Measurements from ENCODE around the gene PTPRN2. TPM values are rescaled to one million over a fixed set of nuclear protein-coding genes. Genes with fewer than 3 reads are reported as not detected.

Gene PTPRN2
- total RNA-seq, 1 experiment from 2014 or later: 2.1 TPM

DNA sequence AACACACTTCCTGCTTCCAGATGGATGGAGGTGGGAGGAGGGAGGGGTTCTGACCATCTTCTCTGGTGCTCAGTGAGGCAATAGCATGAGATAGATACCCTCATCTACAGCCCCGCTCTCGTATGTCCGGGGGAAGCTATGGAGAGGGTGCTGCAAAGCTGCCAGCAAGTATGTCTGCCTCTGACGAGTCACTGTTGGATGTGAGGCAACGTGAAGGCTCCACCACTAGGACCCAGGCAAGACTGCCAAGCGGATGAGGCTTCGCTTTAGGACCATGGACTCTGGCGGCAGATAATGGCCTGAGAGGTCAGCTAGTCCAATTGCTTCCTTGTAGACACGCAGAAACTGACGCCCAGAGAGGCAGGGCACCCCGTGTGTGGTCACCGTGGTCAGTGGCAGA lies 601.6 kb downstream of the PTPRN2 start:
- ChIA-PET POLR2A (no interaction called here), RAD21 (ENCODE audit: low non-redundant PET in 1 of 2, low total read pairs in 2 of 2, uncharacterized antibody in 2 of 2, unreplicated experiment in 2 of 2) (no interaction called here), CTCF (no interaction called here)
- Histone ChIP-seq H3K9me2 (ENCODE audit: insufficient read depth) (no peaks in the 10 kb centered on the region), H3K4me2 (ENCODE audit: low read length) (no peak overlapping the region), H3K79me2 (ENCODE audit: insufficient read depth, low read length) (no peaks in the 10 kb centered on the region), H3K36me3 (ENCODE audit: control insufficient read depth in 1 of 2, insufficient read depth in 2 of 2, low read length in 2 of 2) (no peaks in the 10 kb centered on the region), H3K4me3 (replicated peaks in 1 of 2; ENCODE audit: low read depth in 1 of 2, low read length in 2 of 2) (no peak overlapping the region), H3K9ac (ENCODE audit: low read length) (no peak overlapping the region), H3K27ac (ENCODE audit: low read depth, low read length) (no peak overlapping the region), H3K9me3 (ENCODE audit: control insufficient read depth in 1 of 2, insufficient read depth in 1 of 2, low read depth in 1 of 2, low read length in 2 of 2) (no peaks in the 10 kb centered on the region), H3K4me1 (ENCODE audit: control insufficient read depth in 1 of 2, insufficient read depth in 2 of 2, low read length in 2 of 2) (no peaks in the 10 kb centered on the region), H2AFZ (ENCODE audit: low read depth, low read length, poor library complexity, severe bottlenecking) (no peak overlapping the region), H3K27me3 (ENCODE audit: insufficient read depth, low read length) (peaks cover 6% of the 10 kb centered on the region; the same call in 1 of the 2 replicates), H4K20me1 (ENCODE audit: insufficient read depth) (no peaks in the 10 kb centered on the region)
- ATAC-seq (no peak), DNase-seq (ENCODE audit: low read depth, low spot score) (no peak)
- intact Hi-C loops (cut with micrococcal nuclease): no loop called here
- no TSS peak for BruUV-seq (replicated peaks)
- no peak for TF ChIP-seq ZFX (IDR thresholded peaks at IDR 0.05)
- no peak for TF ChIP-seq ZNF274 (IDR thresholded peaks at IDR 0.05; ENCODE audit: low read depth, low read length)
- TF ChIP-seq SRF (IDR thresholded peaks at IDR 0.05; ENCODE audit: low read depth): no peak
- no peak for TF ChIP-seq ELF1 (IDR thresholded peaks at IDR 0.05; ENCODE audit: borderline replicate concordance, low read depth)
- TF ChIP-seq EGR1 (IDR thresholded peaks at IDR 0.05; ENCODE audit: low read depth): no peak
- TF ChIP-seq SP1 (IDR thresholded peaks at IDR 0.05; ENCODE audit: low read depth): no peak
- TF ChIP-seq, protein P1, sequence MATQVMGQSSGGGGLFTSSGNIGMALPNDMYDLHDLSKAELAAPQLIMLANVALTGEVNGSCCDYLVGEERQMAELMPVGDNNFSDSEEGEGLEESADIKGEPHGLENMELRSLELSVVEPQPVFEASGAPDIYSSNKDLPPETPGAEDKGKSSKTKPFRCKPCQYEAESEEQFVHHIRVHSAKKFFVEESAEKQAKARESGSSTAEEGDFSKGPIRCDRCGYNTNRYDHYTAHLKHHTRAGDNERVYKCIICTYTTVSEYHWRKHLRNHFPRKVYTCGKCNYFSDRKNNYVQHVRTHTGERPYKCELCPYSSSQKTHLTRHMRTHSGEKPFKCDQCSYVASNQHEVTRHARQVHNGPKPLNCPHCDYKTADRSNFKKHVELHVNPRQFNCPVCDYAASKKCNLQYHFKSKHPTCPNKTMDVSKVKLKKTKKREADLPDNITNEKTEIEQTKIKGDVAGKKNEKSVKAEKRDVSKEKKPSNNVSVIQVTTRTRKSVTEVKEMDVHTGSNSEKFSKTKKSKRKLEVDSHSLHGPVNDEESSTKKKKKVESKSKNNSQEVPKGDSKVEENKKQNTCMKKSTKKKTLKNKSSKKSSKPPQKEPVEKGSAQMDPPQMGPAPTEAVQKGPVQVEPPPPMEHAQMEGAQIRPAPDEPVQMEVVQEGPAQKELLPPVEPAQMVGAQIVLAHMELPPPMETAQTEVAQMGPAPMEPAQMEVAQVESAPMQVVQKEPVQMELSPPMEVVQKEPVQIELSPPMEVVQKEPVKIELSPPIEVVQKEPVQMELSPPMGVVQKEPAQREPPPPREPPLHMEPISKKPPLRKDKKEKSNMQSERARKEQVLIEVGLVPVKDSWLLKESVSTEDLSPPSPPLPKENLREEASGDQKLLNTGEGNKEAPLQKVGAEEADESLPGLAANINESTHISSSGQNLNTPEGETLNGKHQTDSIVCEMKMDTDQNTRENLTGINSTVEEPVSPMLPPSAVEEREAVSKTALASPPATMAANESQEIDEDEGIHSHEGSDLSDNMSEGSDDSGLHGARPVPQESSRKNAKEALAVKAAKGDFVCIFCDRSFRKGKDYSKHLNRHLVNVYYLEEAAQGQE (IDR thresholded peaks at IDR 0.05; ENCODE audit: low read depth): no peak
- TF ChIP-seq EZH2 (IDR thresholded peaks at IDR 0.05): no peak
- no peak for TF ChIP-seq RAD21 (IDR thresholded peaks at IDR 0.05; ENCODE audit: low read depth)
- TF ChIP-seq YY1 (IDR thresholded peaks at IDR 0.05; ENCODE audit: extremely low read depth, insufficient replicate concordance, low read depth, low read length): no peak
- no peak for TF ChIP-seq JUND (IDR thresholded peaks at IDR 0.05)
- no peak for TF ChIP-seq CBX3 (IDR thresholded peaks at IDR 0.05; ENCODE audit: low read depth)
- TF ChIP-seq POLR2AphosphoS5 (IDR thresholded peaks at IDR 0.05; ENCODE audit: low read depth, low read length): no peak
- TF ChIP-seq, protein P2, sequence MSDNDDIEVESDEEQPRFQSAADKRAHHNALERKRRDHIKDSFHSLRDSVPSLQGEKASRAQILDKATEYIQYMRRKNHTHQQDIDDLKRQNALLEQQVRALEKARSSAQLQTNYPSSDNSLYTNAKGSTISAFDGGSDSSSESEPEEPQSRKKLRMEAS (IDR thresholded peaks at IDR 0.05): no peak
- no peak for TF ChIP-seq FOSL1 (IDR thresholded peaks at IDR 0.05; ENCODE audit: low read depth)
